ENCODE results near the gene TENM4.

Gene TENM4

GRCh38 chr11:79375818-79376550, 64.8 kb downstream of the TENM4 start:
- TF ChIP-seq REST (IDR thresholded peaks at IDR 0.05; ENCODE audit: insufficient read depth in 1 of 2, low read depth in 2 of 2, low read length in 2 of 2) (no peak), TAF1 (IDR thresholded peaks at IDR 0.05; ENCODE audit: borderline replicate concordance, insufficient read depth, low read length) (no peak), POLR2AphosphoS5 (IDR thresholded peaks at IDR 0.05; ENCODE audit: low read depth, low read length) (no peak), FOXP2 (optimal IDR thresholded peaks at IDR 0.05; ENCODE audit: borderline replicate concordance, extremely low read depth, extremely low read length, insufficient read depth) (no peak), SIN3A (IDR thresholded peaks at IDR 0.05; ENCODE audit: borderline replicate concordance, insufficient read depth, low read length) (no peak)

GRCh38 chr11:79374727-79375126, 66.1 kb downstream of the TENM4 start:
- no peak for TF ChIP-seq FOXP2 (optimal IDR thresholded peaks at IDR 0.05; ENCODE audit: borderline replicate concordance, extremely low read depth, extremely low read length, insufficient read depth)
- TF ChIP-seq REST (IDR thresholded peaks at IDR 0.05; ENCODE audit: insufficient read depth in 1 of 2, low read depth in 2 of 2, low read length in 2 of 2): no peak
- no peak for TF ChIP-seq TAF1 (IDR thresholded peaks at IDR 0.05; ENCODE audit: borderline replicate concordance, insufficient read depth, low read length)

GRCh38 chr11:79371724-79372123, 69.1 kb downstream of the TENM4 start:
- TF ChIP-seq SIN3A (IDR thresholded peaks at IDR 0.05; ENCODE audit: borderline replicate concordance, insufficient read depth, low read length): no peak
- no peak for TF ChIP-seq TAF1 (IDR thresholded peaks at IDR 0.05; ENCODE audit: borderline replicate concordance, insufficient read depth, low read length)
- TF ChIP-seq REST (IDR thresholded peaks at IDR 0.05; ENCODE audit: insufficient read depth in 1 of 2, low read depth in 2 of 2, low read length in 2 of 2): no peak
- no peak for TF ChIP-seq POLR2AphosphoS5 (IDR thresholded peaks at IDR 0.05; ENCODE audit: low read depth, low read length)
- no peak for TF ChIP-seq FOXP2 (optimal IDR thresholded peaks at IDR 0.05; ENCODE audit: borderline replicate concordance, extremely low read depth, extremely low read length, insufficient read depth)

GRCh38 chr11:79371152-79371551, 69.7 kb downstream of the TENM4 start:
- TF ChIP-seq SIN3A (IDR thresholded peaks at IDR 0.05; ENCODE audit: borderline replicate concordance, insufficient read depth, low read length) (no peak), POLR2AphosphoS5 (IDR thresholded peaks at IDR 0.05; ENCODE audit: low read depth, low read length) (no peak), TAF1 (IDR thresholded peaks at IDR 0.05; ENCODE audit: borderline replicate concordance, insufficient read depth, low read length) (no peak), FOXP2 (optimal IDR thresholded peaks at IDR 0.05; ENCODE audit: borderline replicate concordance, extremely low read depth, extremely low read length, insufficient read depth) (no peak), REST (IDR thresholded peaks at IDR 0.05; ENCODE audit: insufficient read depth in 1 of 2, low read depth in 2 of 2, low read length in 2 of 2) (no peak)
